H1 (cell line): ENCODE measurements around the gene RASAL2. TPM values are rescaled to one million over a fixed set of nuclear protein-coding genes. Genes with fewer than 3 reads are reported as not detected.

ENCODE experiments used
- CEBPB ChIP-seq: IDR thresholded peaks from 2 replicates; pipeline ENCODE4 v1.6.1; 2012; ENCODE audit warnings: low read depth, low read length
- GTF2F1 ChIP-seq: IDR thresholded peaks from 2 replicates; pipeline ENCODE4 v1.6.1; 2012; ENCODE audit warnings: low read depth, low read length, improper control_type of control experiment, borderline replicate concordance
- POU5F1 ChIP-seq: IDR thresholded peaks from 2 replicates; pipeline ENCODE4 v1.6.1; 2011; ENCODE audit warnings: low read depth, mild to moderate bottlenecking, low read length, moderate library complexity
- SRF ChIP-seq: IDR thresholded peaks from 2 replicates; pipeline ENCODE4 v1.6.1; 2011; ENCODE audit warnings: mild to moderate bottlenecking, low read depth, low read length, moderate library complexity
- polyA plus RNA-seq, 7 experiments: library from polyadenylated mRNA; depleted of rRNA in 3 of 7; stranded (reverse) in 5 of 7; unstranded in 2 of 7; fragments of >200 nt in 5 of 7; fragments of 200-250 nt in 2 of 7; gene quantifications; 1 replicate in 5 of 7; 2 replicates in 1 of 7; 4 replicates in 1 of 7; pipeline versions ENCODE4 v1.2.1 to v1.2.3, GENCODE V29; 2011 to 2013; ENCODE audit warnings: missing spikeins in 2 of 7, mixed read lengths in 2 of 7
- total RNA-seq: library from RNA; stranded (reverse); fragmentation: NEBNext Ultra II Directional; extraction: Animal tissue kit (Norgen Biotek cat#: 25700); gene quantifications from 2 replicates; pipeline ENCODE4 v1.2.1, GENCODE V29; 2021

Gene RASAL2
- total and polyA plus RNA-seq, 2 of the 8 experiments (the other 6 are each of a cell fraction or from before 2014, with no cell fraction given), result 15.9 to 32.5 TPM

GRCh38 chr1:178143730-178144690 is 50.1 kb downstream of the RASAL2 start (continued):
- no peak for TF ChIP-seq POU5F1
- TF ChIP-seq SRF, result no peak
- TF ChIP-seq CEBPB, result no peak
- no peak for TF ChIP-seq GTF2F1
